Glomerular visceral epithelial cell (primary cell): ENCODE results near the gene WDR5B.

Source experiments
- DNase-seq: peaks from one replicate; pipeline ENCODE4 v3.0.0-alpha.2; 2016; ENCODE audit errors: extremely low spot score

Gene WDR5B

DNA sequence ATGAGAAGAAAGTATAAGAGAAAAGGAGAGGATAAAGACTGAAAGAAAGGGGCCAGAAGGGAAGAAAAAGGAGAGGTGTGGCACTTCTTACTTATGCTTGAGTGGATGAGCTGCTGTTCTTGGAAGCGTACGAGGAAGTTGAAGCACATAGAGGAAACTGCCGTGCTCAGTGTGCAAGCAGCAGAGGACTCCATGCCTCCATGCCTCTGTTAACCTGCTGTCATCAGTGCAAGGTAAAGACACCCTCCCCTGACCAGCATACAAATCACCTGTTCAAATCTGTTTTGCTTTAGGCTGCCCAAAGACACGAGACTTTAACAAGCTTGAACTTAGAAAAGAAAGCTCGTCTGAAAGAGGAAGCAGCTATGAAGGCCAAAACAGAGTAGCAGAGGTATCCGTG, 6.4 kb downstream of the WDR5B start:
- no peak for DNase-seq

DNA sequence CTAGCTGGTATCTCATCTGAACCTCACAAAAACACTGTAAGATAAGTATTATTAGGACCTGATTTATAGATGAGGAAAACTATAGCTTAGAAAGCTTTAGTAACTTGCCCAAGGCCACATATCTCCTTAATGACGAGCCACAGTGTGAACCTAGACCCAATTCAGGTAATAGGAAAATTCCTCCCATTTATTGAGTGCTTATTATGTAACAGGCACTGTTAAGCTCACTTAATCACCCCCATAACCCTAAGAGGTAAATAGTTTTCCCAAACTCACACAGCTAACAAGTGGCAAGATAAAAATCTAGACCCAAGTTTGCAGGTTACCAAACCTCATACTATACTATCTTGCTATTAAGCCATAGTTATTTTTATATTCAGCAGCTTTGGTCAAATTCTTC, 7.9 kb downstream of the WDR5B start:
- DNase-seq, result no peak

DNA sequence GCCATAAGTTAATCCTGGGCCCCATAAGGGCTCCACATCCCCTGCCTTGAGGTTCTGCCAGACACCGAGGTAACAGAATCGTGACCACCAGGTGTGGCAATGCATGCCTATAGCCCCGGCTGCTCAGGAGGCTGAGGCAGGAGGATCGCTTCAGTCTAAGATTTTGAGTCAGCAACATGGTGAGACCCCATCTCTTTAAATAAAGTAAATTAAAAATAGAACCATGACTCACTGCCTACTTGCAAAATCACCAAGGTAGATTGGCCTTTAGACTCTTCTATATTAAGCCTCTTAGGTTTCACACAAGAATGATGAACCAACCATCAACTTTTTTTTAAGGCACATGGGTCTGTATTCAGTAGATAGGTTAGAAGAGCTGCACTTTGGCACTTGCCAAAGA, 9.7 kb downstream of the WDR5B start:
- no peak for DNase-seq

DNA sequence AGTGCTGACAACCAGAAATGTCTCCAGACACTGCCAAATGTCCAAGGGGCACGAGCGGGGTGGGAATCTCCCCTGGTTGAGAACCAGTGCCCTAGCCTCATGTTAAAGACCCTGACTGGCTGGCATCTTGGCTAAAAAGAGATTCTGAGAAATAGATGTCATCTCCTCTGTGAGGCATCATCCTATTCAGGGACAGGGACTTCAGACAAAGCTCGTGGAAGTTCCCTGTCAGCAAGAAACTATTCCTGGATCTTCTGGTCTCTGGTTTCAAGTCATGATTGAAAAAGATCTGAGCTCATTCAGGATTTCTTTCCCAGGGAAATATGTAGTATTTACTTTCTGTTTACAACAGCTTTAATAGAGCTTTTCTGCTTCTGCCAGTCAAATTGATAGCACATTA, 10.8 kb downstream of the WDR5B start:
- DNase-seq, result no peak

DNA sequence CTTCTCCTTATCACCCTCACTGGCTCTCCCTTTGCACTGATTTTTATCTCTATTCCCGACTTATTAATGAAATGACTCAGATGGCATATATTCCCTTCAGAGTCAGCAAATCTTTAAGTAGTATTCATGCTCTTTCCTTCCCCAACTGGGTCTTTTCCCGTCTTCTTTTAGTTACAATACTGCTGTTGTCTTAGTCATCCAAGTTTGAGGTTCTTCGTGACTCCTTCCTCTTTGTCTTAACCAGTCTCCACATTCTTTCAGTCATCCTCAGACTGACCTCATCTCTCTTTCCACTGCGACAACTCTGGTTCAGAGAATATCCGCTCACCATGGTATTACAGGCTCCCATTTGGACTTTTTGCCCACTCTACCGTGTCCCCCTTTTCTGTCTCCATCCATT, 12.4 kb downstream of the WDR5B start:
- peak; percentile 63 for DNase-seq

DNA sequence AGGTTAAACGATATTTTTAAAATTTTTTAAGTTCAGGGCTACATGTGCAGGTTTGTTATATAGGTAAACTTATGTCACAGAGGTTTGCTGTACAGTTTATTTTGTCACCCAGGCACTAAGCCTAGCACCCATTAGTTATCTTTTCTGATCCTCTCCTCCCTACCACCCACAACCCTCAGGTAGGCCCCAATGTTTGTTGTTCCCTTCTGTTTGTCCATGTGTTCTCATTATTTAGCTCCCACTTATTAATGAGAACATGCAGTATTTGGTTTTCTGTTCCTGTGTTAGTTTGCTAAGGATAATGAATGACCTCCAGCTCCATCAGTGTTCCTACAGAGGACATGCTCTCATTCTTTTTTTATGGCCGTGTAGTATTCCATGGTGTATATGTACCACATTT, 16.9 kb downstream of the WDR5B start:
- DNase-seq, result no peak

DNA sequence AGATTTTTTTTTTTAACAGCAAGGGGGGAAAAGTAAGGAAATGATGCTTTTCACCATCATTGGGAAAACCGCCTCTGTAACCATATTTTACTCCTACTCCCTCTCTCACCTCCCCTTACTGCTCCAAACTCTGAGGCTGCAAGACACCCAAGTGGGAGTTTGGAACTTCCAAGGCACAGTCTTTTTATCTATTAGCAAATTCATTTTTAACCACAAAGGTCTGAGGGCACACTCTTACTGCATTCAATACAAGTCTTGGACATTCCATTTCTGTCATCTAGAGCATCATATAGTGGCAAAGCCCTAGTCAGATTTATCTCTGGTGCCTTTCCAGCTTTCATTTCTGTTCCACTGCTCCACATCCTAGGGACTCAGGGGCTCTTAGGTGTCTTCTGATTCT, 18.7 kb downstream of the WDR5B start:
- no peak for DNase-seq

DNA sequence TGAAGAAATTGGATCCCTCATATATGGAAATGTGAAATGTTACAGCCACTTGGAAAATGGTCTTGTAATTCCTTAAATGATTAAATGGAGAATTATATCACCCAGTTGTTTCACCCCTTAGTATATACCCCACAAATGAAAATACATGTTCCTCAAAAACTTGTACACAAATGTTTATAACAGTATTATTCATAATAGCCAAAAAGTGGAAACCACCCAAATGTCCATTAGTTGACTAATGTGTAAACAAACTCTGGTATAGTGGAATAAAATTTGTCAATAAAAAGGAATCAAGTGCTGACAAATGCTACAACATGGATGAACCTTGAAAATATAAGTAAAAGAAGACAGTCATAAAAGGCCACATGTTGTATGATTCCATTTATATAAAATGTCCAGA, 19.4 kb downstream of the WDR5B start:
- DNase-seq, result no peak

DNA sequence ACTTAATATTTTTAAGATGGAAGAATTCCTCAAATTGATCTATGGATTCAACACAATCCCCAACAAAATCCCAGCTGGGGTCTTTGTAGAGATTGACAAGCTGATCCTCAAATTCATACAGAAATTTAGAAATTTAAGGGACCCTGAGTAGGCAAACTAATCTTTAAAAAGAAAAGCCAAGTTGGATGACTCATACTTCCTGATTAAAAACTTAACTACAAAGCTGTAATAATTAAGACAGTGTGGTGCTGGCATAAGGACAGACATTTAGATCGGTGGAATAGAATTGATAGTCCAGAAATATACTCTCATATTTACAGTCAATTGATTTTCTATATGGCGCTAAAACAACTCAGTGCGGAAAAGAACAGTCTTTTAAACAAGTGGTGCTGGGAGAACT, 20.3 kb downstream of the WDR5B start:
- DNase-seq, result no peak

DNA sequence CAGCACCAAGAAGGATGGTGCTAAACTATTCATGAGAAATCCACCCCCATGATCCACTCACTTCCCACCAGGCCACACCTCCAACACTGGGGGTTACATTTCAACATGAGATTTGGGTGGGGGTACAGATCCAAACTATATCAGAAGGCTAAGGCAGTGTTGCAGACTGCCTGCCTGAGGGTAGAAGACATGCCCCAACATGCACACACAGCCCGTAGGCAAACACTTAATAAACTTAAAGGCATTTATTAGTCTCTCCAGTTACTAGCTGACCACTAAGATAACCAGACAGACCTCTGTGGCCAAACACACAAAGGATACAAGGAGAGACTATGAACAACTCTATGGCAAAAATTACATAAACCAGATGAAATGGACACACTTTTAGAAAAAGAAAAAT, 21.7 kb downstream of the WDR5B start:
- DNase-seq, result no peak

DNA sequence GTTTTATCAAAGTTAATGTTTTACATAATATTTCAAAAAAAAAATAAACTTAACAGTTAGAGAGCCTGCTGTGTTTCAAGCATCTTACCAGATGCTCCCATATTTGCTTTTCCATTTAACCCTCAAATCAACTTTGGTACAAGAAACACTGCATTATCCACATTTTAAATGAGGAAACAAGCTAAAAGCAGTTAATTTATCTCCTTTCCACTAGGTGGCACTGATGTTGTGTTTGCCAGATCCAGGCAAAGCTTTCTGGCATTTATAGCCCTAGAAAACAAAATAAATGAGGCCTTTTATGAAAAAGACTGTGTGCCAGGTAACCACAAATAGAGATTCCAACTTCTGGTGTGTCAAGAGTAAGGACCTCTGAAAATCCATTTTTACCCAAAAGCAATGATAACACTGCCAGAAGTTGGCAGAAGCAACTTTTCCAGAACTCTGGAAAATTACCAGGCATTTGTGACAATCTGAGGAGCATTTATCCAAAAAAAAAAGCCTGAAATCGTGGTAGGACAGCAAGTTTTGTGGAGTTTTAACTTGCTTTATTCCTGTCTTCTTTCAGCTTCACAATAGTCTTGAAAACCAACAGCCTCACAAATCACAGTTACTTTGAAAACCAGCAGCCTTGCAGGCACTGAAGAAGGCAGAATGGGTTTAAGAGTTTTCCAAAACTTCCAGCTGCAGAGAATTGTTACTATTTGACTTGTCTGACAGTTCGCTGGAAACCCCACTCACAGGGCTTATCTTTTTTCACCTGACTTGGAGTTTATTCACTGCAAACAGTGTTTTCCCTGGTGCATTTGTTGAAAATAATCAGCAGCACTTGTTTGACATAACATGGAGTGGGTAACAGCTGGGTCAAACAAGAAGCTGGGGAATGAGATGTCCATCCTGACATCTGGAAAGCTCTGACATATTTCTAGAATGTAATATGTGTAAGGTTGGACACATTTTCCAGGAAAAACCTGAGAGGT, 22.7 kb downstream of the WDR5B start:
- peak; percentile 46 for DNase-seq

DNA sequence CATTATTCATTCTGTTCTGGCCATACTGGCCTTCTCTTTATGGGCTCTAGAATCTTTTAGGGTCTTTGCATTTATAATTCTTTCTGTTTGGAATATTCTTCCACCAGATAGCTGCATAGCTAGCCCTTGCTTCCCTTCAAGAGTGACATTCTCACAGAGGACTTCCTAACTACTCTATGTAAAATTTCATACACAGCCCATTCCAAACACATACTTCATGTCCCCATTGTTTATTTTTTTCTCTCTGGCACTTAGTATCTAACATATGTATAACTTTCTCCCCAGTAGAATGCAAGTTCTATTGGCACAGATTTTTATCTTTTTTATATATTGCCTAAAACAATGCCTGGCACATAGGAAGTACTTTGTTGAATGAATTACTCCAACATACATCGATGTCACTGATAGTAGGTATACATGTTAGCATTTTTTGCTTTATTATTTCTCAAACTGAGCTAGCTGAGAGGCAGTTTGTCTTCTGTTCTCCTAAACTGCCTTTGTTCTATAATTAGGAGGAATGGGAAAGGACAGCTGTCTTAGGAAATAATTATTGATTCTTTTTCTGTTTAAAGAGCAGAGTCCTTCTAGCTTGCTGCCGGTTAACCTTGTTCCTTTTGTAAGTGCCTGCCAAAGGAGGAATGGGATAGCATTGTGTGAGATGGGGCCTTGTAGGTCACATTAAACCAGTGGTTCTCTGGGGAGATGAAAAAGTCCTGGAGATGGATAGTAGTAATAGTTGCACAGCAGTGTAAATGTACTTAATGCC, 24.0 kb downstream of the WDR5B start:
- no peak for DNase-seq

DNA sequence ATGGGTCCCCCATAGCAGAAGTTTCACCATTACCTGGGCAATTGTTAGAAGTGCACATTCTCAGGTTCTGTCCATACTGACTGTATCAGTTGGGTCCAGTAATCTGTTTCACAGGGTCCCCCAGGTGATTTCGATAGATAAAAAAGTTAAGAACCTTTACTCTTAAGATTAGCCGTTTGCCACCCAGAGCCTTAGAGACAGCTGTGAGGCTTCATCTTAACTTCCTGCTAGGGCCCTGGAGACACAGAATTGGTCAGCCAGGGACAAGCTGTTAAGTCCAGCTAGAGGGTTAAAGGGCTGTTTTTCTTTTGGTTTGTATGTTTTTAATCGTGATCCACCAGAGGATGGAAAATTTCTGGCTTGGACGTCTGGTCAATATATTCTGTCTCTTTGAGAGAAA, 25.2 kb downstream of the WDR5B start:
- DNase-seq, result no peak

DNA sequence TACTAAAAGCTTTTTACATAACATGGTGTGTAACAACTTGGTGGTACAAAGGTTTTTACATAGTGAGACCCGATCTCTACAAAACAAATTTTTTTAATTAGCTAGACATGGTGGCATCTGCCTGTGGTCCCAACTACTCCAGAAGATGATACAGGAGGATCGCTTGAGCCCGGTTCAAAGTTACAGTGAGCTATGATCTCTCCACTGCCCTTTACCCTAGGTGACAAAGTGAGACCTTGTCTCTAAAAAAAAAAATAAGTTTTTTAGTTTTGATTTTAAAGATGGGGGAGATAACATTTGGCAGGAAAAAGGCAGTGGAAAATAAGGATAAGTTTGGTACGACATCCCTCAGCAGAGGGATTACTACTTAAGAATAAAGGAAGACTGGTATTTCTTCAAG, 26.0 kb downstream of the WDR5B start:
- DNase-seq, result no peak

DNA sequence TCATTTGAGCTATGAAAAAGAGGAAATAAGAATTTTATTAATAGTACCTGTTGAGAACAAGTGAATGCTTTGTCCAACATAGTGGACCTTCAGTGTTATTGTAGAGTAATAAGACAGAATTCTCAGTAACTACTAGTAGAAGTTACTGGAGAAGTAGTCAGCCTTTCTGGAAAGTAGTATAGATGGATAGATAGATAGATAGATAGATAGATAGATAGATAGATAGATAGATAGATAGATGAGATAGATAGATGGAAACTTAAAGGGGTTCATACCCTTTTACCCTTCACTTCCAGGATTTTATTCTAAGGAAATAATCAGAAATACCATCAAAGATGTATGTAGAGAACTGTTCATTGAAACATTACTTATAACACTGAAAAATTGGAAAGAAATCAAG, 26.7 kb downstream of the WDR5B start:
- no peak for DNase-seq

DNA sequence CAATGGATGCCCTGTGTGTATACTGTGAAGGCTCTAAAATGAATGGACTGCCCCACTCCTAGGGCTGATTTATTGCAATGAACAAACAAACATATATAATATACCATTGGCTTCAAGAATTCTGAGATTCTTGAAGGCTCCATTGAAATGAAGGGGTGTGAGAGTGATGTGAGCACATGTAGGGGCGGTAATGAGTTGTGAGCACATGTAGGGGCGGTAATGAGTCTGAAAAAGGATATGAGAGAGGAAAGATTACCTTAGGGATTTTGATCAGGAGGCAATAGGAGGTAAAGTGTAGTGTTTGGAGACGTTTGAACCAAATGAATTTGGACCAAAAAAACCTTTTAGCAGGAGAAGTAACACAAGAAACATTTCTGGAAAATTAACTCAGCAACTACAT, 28.2 kb downstream of the WDR5B start:
- DNase-seq, result no peak

DNA sequence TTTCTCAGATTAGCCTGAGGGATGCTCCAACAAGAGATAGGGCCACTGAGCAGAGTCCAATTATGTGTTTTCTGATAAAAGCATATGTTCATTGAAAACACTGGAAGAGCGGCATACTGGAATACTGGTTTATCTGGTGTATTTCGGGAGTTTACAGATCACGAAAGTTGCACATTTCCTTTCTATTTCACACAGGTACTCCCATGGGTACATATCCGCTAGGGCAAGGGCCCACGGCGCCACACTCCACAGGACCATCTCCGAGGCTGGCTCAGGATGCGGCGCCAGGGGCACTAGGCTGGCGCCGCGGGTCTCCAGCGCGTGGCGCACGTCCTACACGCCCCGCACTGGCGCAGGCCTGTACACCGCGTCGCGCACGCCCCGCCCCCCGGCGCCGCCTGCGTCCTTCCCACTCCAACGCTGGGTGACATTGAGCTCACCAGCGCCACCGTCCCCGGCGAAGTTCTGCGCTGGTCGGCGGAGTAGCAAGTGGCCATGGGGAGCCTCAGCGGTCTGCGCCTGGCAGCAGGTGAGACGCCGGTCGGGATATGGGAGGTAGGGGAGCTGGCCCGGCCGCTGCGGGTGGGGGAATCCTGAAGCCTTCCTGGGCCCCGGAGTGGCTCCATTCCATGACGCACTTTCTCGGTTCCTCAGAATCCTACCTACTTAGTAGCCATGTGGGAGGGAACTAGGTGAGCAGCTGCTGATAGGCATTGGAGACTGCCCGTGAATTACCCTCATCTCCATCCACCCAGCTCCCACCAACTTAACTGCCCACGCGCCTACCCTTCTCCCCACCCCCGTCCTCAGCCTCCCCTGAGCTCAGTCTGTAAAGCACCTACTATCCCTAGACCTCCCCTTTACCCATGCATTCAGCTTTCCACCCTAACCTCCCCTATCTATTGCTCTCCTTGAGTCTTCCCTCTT, 31.8 kb downstream of the WDR5B start, which contains the start of gene FAM162A:
TSS of gene FAM162A (plus strand) at position 412 of the 927 bp plus-strand sequence. CDS start at position 496, 84 bp downstream.
- DNase-seq, result peak; percentile 90

DNA sequence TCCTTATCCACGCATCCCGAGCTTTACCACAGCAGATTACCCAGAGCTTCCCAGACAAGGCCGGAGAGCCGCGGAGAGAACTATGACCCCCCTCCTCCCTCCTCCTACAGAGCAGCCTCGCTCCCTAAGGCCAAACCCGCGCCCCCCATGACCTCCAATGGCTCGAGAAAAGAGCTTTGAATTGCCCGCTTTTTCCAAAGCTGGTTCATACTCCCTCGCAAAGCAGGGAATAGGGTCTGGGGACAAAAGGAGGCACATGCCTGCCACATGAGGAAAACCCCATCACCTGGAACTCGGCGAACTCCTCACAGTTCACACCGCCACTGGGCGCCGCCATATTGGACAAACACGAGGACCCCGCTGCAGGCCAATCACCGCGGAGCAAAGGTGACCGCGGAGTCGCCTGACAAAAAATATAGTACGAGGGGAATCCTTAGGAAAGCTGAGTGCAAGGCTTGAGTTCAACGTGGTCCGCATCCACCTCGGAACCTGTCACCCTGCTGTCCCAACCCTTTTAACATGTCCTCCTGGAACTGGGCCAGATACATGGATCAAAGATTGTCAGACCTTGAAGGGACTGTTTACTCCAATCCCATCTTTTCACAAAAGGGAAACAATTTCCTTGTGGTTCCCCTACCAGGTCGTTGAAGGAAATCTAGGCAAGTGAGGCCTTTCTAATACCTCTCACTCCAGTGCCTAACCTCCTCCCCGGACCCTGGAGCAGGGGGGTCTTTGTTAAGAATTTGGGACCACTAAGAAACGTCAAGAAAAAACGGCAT, 32.8 kb downstream of the WDR5B start, which contains the start of gene MIX23:
TSS of gene MIX23 (minus strand) at position 344 of the 779 bp plus-strand sequence. CDS start at position 337, 7 bp downstream.
- DNase-seq, result peak; percentile 83

DNA sequence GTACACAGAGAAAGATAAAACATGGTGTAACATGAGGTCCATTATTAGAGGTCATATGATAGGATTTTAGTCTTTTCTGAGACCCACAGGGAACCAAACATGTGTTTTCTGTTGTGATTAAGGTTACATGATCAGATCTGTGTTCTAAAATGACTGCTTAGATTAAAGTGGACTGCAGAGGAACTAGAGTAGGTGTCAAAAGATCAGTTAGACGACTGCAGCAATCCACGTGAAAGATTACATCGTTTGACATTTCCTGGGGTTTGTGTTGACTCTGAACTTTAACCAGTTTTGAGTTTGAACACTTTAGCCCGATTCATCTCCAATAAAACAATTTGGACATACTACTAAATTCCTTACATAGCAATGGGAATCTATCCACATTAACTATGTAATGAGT, 37.9 kb downstream of the WDR5B start:
- no peak for DNase-seq

DNA sequence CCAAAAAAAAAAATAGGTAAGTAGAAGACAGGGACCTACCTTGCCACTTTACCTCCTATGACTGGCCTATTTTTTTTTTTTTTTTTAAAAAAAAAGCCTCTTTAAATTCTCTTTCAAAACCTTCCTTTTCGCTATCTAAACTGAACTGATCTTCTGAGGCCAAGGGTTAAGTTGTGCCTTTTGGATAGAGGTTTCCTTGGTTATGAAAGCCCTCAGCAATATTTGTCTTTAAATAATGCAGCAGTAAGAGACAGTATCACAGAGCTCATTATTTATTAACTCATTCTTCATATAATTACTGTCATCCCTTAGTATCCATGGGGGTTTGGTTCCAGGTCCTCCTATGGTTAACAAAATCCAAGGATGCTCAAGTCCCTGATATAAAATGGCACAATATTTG, 41.8 kb downstream of the WDR5B start:
- DNase-seq, result no peak

DNA sequence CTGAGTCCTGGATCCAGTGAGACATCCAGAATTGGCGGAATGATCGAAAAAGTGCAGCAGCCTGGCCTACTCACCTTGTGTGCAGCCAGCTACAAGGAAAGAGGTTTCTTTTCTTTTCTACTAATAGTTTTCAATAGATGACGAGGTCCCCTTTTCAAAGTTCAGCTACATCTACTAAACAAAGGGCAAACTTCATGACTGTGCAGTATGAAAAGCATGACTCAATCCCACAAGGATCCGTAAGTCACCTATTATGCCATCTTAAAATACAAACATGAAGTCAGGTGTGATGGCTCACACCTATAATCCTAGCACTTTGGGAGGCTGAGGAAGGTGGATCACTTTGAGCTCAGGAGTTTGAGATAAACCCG, 49.5 kb downstream of the WDR5B start:
- DNase-seq, result no peak
